Measurements from ENCODE around the gene CDH26. TPM values are rescaled to one million over a fixed set of nuclear protein-coding genes. Genes with fewer than 3 reads are reported as not detected.

Gene CDH26
- total RNA-seq, 1 donor from 2014 or later: 1.4 TPM

DNA sequence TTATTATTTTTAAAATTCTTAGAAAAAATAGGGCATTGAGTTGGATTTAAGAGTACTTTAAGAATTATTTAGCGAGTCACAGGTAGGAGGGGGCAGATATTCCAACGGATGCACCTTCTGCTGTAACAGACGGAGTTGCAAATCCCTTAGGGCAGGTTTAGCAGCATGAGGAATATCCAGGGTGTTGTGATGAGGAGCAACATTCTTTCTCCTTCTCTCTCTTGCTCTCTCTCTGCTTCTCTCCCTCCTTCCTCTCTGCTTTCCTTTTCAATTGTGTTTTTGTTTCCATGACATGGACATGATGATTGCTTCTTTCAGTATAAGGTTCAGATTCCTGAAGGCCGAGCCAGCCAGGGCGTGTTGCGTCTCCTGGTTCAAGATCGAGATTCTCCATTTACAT is 28.9 kb downstream of the CDH26 start:
- DNase-seq: no peak

DNA sequence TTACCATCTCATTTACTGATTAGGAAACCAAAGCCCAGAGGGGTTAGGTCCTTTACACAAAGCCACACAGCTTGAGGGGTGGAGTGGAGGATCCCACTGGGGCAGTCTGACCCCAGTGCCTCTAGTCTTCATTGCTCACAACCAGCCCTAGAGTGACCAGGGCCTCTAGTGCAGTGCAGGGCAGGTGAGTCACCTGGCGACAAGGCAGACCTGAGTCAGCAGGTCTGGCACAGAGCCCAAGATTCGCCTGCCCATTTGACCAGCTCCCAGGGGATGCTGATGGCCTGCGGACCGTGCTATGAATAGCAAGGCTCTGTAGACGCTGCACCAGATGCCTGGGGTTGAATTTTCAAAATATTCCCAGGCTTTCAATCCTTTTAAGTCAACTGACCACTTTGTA is 29.9 kb downstream of the CDH26 start:
- DNase-seq: no peak

DNA sequence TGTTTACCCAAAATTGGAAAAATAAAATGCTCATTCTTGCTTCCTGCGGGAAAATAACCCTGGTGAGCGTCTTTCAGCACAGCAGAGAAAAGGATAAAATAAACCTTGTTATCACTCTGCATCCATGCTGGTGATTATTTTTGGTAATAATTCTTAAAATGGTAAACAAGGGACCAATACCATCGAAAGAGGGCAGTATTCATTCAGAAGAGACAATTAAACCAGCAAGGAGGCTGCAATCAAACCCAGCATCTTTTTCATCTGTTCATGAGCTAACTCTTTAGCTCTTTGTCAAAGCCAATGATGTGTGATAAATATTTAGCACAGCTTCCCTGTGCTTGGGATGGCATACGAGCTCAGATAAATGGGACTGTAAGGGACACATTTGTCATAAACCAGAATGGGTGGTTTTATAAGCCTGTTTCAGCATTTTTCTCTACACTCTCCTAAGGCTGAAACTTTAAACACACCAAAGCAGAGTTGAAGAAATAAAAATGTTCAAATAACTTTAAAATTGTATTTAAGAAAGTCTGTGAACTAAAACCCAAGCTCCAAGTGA is 34.4 kb downstream of the CDH26 start:
- no peak for DNase-seq

DNA sequence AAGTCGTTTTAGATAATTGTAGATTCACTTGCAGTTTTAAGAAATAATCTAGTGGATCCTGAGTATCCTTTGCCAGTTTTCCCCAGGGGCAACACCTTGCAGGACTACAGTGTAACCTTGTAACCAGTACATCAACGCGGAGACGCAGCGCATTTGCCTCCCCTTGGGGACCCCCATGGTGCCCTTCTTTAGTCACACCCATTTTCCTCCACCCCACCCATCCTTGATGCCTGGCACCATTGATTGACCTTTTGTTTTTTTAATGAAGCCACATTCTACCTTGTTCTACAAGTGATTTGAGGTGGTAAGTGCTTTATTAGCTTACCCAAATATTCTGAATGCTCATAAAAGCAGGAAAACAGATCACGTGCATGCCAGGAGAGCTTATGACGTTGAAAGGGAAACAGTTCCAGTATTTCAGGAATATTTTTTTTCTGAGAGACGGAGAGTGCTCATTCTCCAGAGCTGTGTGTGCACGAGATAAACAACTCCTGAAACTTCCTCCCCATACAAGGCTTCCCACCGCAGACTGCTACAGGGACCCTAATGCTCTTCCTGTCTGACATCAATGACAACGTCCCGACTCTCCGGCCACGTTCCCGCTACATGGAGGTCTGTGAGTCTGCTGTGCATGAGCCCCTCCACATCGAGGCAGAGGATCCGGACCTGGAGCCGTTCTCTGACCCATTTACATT is 35.7 kb downstream of the CDH26 start:
- no peak for DNase-seq

DNA sequence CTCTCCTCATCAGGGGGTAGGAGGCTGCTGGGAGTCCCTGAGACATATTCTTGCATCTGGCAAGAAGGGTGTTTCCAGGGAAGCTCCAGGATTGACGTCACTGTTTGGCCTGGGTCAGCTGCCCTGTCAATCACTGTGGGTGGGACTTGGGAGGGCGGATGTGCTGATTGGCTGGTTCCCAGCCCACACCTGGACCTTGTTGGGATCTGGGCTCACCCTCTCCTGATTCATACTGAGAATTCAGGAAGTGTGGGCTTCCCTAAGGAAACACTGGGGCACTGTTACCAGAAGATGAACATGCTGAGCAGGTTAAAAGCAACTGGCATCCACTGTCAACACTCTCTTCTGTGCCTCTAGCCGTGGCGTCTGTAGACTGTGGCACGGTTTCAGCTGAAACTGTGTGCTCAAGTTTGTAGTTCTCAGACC is 36.5 kb downstream of the CDH26 start:
- DNase-seq: no peak

DNA sequence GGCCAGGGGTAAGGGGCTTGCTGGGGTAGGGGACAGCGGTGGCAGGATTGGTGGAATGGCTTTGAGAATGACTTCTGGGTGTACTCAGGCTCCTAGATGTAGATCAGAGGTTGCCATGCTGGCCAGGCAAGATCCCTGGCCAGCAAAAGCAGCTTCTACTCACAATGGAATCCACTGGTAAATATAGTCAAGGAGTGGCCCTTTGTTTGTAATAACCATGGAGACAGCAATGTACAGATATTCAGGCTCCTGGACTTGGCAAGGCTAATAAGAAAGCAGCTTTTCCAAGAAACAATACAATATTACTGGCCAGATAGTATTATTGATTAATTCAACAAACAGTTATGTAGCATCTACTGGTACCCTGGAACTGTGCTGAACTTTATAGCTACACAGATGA is 37.9 kb downstream of the CDH26 start:
- DNase-seq: no peak

DNA sequence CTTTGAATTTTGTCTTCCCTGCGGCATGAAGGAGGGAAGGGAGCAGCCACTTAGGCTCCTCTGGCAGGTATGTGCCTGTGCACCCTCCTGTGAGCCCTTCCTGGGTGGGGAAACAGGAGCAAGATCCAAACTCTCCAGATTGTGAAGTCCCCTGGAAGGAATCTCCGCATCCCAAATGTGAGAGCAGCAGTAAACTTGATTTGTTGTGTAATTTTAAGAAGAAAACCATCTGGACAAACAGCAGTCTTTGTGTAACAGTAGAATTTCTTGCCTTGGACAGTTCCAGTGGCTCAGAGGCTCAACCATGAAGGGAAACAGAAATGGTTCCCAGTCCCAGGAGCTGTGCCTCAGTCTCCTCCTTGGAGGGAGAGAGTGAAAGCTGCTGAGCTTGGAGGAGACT is 39.7 kb downstream of the CDH26 start:
- DNase-seq: no peak

DNA sequence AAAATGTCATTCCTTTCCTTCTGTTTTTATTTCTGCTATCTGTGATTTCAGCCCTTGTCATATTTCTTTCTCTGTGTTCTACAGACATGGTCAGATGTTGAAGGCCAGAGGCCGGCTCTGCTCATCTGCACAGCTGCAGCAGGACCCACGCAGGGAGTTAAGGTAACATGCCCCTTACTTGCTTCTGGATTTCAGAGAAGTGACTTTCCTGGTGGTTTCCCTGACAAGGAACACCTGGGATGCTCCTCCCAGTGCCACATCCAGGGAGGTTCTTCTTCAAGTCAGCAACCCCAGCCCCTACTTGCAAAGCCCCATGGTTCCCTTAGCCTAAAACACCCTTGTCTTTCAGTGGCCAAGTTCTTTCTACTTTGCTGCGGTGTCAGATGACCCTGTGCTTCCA is 41.3 kb downstream of the CDH26 start:
- DNase-seq: no peak

DNA sequence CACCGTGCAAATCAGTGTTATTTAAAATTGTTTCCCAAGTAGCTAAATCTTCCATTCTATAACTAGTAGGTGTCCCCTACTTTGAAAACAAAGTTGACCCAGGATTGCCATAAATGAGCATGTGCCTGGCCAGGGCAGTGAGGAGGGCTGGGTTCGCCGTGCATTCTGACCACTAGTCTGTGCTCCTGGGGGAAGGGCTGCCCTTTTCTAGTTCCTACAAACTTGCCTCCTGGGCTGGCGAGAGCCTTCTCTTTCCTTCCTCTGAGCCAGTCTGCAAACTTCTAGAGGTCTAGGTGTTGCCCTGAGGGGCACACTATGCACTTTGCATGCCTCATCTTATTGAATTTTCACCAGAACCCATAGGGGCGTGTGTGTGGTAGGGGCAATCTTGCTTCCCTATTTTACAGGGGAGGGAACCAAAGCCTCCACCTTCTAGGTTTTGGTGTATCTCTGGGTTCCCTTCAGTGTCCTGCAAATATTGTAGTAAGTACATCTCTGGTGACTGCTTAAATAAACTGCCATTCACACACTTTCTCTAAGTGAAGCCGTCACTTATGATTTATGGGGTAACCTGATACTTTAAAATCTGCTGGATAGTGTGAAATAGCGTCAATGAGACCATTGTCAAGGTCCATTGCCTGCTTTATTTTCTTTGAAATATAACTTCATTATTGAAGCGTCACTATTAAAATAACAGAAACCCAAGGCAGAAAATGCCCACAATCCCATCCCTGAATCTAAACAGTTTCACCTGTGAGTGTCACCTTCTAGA is 42.2 kb downstream of the CDH26 start:
- no peak for DNase-seq

DNA sequence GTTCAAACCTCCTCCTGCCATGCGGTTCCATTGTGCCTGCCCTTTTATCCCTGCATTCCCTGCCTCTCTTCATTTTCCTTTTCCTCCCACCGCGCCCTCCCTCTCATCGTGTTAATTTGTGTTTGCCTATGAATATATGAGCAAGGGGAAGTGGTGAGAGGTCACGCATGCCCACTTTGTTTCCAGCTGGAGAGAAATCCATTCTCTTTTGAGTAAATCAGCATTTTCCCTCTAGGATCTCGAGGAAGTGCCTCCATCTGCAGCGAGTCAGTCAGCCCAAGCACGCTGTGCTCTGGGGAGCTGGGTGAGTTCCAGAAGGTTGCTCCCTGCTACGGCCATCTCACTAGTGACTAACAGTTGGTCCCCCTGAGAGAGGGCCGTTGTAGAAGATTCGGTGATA is 42.9 kb downstream of the CDH26 start:
- no peak for DNase-seq

DNA sequence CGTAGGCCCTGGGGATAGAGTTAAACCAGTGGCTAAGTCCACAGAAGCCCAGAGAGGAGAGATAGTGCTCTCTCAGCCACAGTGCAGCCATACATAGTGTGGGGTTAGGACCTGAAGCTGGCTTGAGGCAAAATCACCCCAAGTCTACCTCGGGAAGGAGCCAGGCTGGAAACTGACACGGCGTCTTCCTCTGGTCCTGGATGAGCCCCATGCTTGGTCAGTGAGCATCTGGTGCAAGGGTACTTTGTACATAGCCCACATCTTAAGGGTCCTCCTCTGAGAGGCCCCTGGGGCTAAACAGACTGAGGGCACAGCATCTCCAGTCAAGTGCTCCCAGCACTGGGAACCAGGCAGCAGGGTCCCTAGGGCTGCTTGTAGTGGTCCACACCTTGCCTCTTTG is 45.6 kb downstream of the CDH26 start:
- DNase-seq: no peak

DNA sequence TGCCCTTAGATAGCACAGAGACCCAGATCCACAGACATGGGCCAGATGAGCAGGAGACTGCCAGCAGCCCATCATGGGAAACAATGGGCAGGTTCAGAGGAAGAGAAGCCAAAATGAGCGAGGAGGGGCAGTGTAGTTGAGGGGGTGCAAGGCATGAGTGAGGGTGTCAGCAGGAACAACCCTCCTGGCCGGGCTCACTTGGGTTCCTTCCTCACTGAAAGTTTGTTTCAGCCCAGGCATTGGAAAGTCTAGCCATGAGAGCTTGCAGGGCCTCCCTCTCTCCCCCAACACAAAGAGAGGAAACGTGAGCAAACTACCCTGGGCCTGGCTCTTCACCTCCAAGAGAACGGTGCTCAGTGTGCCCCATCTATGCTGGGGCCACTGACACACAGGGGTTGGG is 48.0 kb downstream of the CDH26 start:
- no peak for DNase-seq

DNA sequence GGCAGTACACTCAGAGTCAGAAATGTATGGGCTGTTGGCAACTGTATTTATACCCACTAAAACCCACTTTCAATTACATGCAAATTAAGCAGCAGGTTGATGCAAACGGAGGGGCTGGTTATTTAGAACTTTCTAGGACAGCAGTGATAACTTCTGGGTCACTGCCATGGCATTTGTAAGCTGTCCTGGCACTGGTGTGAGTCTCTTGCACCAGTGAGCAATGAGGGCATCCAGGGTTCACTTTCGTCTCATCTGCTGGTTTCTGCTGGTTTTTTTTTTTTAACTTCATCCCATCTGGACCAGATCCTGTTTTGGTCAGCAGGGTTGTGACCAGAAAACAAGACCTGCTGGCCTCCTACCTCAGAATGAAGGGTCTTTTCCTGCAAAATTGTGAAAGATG is 49.2 kb downstream of the CDH26 start:
- no peak for DNase-seq

DNA sequence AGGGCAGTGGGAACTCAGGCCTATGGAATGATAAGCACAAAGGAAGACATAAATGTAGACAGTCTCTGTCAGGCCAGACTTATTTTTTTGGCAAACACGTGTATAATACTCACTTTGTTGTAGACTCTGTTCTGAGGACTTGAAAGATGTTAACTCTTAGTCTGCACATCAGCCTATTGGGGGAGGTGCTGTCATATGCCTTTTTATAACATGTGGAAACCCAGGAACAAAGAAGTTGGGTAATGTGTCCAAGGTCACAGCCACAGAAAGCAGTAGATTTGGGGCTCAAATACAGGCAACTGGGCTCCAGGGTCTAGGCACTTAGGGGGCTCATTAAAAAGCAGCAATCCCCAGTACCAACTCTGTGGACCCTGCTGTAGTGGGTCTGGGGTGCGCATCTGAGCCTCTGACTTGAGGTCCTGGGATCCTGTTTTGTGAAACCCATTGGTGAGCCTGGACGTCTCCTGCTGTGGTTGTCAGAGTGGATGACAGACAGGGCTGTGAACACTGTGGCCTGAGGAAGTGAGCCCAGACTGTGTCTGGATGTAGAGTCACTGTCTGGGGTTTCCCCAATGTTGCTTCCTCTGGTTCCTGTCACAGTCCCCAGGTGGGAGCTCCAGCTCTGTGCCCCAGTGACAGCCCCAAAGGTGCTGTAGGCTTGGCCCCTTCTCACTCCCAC is 50.0 kb downstream of the CDH26 start:
- DNase-seq: no peak

DNA sequence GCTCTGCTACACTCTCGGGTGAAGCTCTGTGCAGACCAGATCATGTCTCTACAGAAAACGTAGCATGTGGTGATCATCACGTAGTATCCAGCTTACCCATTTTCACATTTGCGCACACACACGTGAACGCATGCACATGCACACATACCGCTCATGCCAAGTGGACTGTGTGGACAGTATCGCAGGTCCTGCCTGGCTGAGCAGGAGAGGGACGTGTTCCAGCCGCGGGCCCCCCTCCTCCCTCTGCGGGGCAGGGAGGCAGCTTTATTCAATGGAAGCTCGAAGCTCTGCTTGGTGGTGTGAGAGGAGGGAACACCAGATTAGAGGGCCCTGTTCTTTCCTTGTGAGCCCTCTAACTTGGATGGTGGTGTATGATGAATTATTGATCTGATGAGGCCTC is 51.1 kb downstream of the CDH26 start:
- no peak for DNase-seq

DNA sequence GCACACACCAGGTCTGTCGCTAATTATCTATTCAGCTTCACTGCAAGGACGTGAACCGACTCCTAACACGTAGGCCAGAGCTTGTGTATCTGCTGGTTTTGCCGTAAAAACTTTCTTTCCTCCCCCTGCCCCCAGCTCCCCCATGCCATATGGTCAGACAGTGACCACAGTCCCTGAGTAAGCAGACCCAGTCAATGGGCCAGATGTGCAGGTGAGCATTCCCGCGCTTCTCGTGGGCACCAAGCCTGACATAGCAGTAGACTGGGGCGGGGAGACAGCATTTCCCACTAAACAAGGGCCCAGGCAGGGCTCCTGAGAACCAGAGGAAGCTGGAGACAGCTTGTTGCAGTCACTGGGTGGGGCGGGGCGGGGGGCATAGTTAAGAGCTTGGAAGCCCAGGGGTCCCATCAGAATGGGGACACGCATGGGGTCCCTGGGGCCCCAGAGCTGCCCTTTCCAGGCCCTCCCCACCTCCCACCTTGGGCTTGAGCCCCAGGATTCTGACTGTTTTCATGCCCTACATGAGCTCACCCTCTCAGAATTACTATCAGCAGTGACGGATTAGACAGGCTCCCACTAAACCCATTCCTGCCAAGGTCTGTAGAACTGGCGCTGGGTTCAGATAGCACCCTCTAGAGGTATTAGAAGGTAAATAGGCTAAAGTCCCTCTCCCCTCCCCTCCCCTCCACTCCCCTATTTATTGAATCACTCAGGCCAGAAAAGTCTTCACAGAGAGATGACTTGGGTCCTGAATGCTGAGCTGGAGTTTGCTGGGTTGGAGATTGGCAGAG is 51.8 kb downstream of the CDH26 start:
- DNase-seq: no peak

DNA sequence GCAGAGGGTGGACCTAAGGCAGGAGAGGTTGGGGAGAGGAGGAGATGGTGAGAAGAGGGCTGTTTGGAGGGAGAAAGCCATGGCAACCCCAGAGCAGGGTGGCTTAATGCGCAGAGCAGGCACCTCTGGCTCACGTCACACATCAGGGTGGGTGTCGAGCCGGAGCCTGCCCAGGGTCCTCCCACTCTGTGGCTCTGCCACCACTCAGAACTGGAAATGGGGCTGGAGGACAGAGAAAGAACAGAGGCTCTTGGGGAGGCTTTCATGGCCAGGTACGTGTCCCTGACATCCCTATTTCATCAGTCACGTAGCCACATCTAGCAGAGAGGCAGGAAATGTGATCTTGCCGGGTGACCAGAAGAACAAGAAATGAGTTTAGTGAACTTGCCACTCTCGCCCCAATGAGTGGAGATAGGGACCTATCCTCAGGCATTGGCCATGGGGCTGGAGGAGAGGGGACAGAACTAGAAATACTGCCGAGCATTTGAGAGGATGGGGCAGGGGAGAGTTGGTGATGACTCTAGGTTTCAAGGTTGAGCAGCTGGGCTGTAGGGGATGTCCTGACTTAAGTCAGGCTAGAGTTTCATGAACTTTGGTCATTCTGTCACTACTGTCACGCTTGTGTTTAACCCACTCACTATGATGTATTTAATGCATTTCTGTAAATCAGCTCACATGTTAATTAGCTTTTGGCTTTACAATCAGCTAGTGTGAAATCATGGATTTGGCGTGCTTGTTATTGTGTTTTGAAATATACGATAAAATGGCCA is 52.7 kb downstream of the CDH26 start:
- no peak for DNase-seq

DNA sequence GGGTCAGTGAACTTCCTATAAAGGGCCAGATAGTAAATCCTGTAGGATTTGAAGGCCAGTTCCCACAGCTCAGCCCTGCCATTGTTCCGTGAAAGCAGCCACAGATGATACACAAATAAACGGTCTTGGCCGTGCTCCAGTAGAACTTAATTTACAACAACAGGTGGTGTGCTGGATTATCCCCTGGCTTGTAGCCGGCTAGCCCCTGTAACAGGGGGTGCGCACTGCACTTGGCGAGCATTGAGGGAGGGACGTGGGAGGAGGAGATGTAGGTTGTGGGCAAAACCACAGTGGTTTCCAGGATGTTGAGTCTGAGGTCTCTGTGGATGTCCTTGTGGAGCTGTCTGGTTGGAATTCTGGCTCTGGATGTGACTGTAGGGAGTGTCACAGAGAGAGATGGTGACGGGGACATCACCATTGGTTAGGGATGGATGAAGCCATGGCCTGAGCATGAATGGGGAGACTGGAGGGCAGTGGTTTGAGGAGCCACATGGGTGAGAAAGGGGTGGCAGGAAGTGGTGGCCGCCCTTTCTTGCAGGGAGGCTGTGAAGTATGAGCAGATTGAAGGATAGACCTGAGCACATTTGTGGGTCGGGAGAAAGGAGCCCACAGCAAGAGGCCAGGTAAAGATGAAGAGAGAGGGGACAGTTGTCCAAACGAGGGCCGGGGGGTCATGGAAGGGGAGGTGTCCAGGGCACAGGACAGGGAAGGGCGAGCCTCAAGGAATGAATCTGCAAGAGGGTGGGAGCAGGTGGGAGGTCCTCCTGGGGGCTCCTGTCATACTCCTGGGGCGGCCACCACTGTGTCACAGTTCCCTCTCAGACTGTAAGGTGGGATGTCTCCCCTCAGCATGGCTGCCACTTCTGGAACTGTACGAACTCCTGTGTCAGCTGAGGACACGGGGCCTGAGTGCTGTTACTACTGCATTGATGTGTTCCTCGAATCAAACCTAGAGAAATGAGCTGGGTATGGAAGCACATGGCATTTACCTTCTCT is 53.6 kb downstream of the CDH26 start:
- no peak for DNase-seq

DNA sequence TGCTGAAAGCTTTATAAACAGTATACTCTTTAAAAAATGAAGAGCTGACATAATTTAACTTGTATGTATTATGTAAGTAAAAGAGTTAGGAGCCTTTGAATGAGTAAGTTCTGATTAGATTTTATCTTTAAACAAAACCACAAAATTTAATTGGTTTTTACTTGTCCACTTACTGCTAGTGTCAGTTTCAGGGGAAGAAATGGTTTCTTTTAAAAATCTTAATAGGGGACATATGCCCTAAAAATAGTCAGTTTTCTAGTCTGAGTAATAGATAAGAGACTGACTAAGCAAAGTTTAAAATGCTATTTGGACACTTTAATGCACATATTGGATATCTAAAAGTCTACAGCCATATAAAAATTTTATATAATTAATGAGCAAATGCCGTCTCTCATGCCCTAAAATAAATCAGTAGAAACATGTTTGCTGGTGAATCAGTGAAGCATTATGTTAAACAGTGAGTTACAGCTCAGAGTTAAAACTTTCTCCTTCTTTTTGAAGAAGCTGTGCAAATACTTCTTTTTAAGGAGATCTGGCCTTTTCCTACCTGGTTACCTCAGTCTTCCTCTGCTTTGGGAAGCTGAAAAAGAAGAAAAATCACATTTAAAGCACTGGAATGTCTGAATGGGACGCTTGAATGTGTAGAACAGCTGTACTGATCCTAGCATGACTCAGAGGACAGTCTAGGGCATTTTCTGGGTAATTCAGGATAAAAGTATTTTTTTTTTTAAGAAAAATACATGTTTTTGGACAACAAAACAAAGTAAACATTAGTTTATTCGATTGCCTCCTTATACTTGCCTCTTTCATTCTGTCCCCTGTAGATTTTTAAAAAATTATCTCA is 55.3 kb downstream of the CDH26 start:
- no peak for DNase-seq

Measured in occipital lobe (tissue), 2 donors.